ENCODE measurements around the gene MACC1. TPM values are rescaled to one million over a fixed set of nuclear protein-coding genes. Genes with fewer than 3 reads are reported as not detected.
"Not testable (repeated sequence)": the region's sequence is repeated elsewhere in the genome, so short reads cannot be mapped to it uniquely, and the experiment has no call there.

Gene MACC1
- total and polyA plus RNA-seq, 12 donors = under 0.01 to 0.82 (median 0.20) TPM; not detected in 4

GRCh38 chr7:20131776-20132175 is 85.4 kb downstream of the MACC1 start:
- WGBS, 2 donors = 75 to 78% methylated on average over 4 of the region's 4 CpGs
- Histone ChIP-seq H3K4me1 (no peaks in the 10 kb centered on the region), H3K36me3 (no peaks in the 10 kb centered on the region), H3K27me3 (no peaks in the 10 kb centered on the region), H3K27ac (no peak overlapping the region), H3K9me3 (no peaks in the 10 kb centered on the region), H3K4me3 (no peak overlapping the region)
- ATAC-seq (no peak), DNase-seq (no peak)
- intact Hi-C loops (cut with DNase I) = no loop called here
- TF ChIP-seq, protein P1, sequence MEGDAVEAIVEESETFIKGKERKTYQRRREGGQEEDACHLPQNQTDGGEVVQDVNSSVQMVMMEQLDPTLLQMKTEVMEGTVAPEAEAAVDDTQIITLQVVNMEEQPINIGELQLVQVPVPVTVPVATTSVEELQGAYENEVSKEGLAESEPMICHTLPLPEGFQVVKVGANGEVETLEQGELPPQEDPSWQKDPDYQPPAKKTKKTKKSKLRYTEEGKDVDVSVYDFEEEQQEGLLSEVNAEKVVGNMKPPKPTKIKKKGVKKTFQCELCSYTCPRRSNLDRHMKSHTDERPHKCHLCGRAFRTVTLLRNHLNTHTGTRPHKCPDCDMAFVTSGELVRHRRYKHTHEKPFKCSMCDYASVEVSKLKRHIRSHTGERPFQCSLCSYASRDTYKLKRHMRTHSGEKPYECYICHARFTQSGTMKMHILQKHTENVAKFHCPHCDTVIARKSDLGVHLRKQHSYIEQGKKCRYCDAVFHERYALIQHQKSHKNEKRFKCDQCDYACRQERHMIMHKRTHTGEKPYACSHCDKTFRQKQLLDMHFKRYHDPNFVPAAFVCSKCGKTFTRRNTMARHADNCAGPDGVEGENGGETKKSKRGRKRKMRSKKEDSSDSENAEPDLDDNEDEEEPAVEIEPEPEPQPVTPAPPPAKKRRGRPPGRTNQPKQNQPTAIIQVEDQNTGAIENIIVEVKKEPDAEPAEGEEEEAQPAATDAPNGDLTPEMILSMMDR (IDR thresholded peaks at IDR 0.05) = no peak

GRCh38 chr7:20129920-20130319 is 87.3 kb downstream of the MACC1 start:
- Histone ChIP-seq H3K9me3 (no peaks in the 10 kb centered on the region), H3K4me1 (no peaks in the 10 kb centered on the region), H3K27ac (no peak overlapping the region), H3K27me3 (no peaks in the 10 kb centered on the region), H3K36me3 (no peaks in the 10 kb centered on the region), H3K4me3 (no peak overlapping the region)
- no peak for DNase-seq
- TF ChIP-seq, protein P1 (IDR thresholded peaks at IDR 0.05) = no peak
- ATAC-seq = no peak
- intact Hi-C loops (cut with DNase I) = no loop called here

- no peaks in the 10 kb centered on the region for H3K4me1 ChIP-seq
- no peak overlapping the region for H3K27ac ChIP-seq
- no peak overlapping the region for H3K4me3 ChIP-seq
- no peaks in the 10 kb centered on the region for H3K36me3 ChIP-seq
- H3K27me3 ChIP-seq = peaks cover 0 to 3% (median 0%) of the 10 kb centered on the region in 7 donors
- TF ChIP-seq, protein P1 (IDR thresholded peaks at IDR 0.05) = no peak
- H3K9me3 ChIP-seq = no peaks in the 10 kb centered on the region
- intact Hi-C loops (cut with DNase I) = no loop called here
- no peak for ATAC-seq
- 68 to 79% methylated on average over 2 of the region's 2 CpGs for WGBS, 2 donors
- no peak for DNase-seq
Measured at GRCh38 chr7:20128001-20128400, 89.2 kb downstream of the MACC1 start.

DNA sequence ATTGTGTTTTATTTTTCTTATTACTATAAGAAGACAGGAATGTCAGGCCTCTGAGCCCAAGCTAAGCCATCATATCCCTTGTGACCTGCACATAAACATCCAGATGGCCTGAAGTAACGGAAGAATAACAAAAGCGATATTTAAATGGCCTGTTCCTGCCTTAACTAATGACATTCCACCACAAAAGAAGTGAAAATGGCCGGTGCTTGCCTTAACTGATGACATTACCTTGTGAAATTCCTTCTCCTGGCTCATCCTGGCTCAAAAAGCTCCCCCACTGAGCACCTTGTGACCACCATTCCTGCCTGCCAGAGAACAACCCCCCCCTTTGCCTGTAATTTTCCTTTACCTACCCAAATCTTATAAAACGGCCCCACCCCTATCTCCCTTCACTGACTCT is 91.1 kb downstream of the MACC1 start:
- H3K27me3 ChIP-seq; H3K27ac ChIP-seq; H3K9me3 ChIP-seq; ATAC-seq; H3K36me3 ChIP-seq; DNase-seq; H3K4me3 ChIP-seq; H3K4me1 ChIP-seq; intact Hi-C loops (cut with DNase I): not testable (repeated sequence)
- 62 to 63% methylated on average over 4 of the region's 4 CpGs for WGBS, 2 donors

- H3K4me1 ChIP-seq; H3K4me3 ChIP-seq; DNase-seq; intact Hi-C loops (cut with DNase I); H3K9me3 ChIP-seq; ATAC-seq; H3K27ac ChIP-seq; H3K27me3 ChIP-seq; H3K36me3 ChIP-seq: not testable (repeated sequence)
- 90 to 92% methylated on average over 6 of the region's 6 CpGs for WGBS, 2 donors
Measured at GRCh38 chr7:20124087-20124486, 93.1 kb downstream of the MACC1 start.

- 73 to 82% methylated on average over 16 of the region's 16 CpGs for WGBS, 2 donors
- H3K4me3 ChIP-seq; DNase-seq; ATAC-seq; H3K36me3 ChIP-seq; H3K27me3 ChIP-seq; H3K27ac ChIP-seq; intact Hi-C loops (cut with DNase I); H3K9me3 ChIP-seq; H3K4me1 ChIP-seq: not testable (repeated sequence)
Measured at GRCh38 chr7:20122653-20123316, 94.4 kb downstream of the MACC1 start.
